ENCODE results near the gene PRKD1. TPM values are rescaled to one million over a fixed set of nuclear protein-coding genes. Genes with fewer than 3 reads are reported as not detected.

The PRKD1 gene
- total RNA-seq, 1 experiment from 2014 or later, result not detected

DNA sequence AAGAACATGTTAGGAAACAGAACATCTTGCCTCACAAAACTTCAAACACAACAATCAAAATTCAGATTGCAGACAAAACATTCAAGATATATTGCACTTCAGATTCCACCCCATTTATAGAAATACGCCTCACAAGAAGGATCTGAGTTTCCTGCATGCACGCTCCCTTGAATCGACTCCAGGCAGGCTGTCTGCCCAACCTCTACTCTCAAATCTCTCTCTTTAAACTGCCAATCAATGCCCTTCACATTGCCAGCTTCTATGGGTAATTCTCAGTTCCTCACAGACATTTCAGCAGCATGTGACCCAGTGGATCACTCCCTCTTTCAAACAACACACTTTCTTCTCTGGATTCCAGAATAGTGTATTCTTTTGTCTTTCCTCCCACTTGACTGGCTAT is 184.1 kb downstream of the PRKD1 start:
- no peaks in the 10 kb centered on the region for H3K27me3 ChIP-seq (ENCODE audit: insufficient read depth, low read length)
- H3K36me3 ChIP-seq (ENCODE audit: control insufficient read depth in 1 of 2, insufficient read depth in 2 of 2, low read length in 2 of 2), result no peaks in the 10 kb centered on the region
- POLR2A ChIA-PET, result no interaction called here
- H3K4me2 ChIP-seq (ENCODE audit: low read length), result no peak overlapping the region
- intact Hi-C loops (cut with micrococcal nuclease), result no loop called here
- CTCF ChIA-PET, result no interaction called here
- no peak overlapping the region for H2AFZ ChIP-seq (ENCODE audit: low read depth, low read length, poor library complexity, severe bottlenecking)
- no peaks in the 10 kb centered on the region for H3K79me2 ChIP-seq (ENCODE audit: insufficient read depth, low read length)
- H3K9ac ChIP-seq (ENCODE audit: low read length), result no peak overlapping the region
- TF ChIP-seq, protein P1, sequence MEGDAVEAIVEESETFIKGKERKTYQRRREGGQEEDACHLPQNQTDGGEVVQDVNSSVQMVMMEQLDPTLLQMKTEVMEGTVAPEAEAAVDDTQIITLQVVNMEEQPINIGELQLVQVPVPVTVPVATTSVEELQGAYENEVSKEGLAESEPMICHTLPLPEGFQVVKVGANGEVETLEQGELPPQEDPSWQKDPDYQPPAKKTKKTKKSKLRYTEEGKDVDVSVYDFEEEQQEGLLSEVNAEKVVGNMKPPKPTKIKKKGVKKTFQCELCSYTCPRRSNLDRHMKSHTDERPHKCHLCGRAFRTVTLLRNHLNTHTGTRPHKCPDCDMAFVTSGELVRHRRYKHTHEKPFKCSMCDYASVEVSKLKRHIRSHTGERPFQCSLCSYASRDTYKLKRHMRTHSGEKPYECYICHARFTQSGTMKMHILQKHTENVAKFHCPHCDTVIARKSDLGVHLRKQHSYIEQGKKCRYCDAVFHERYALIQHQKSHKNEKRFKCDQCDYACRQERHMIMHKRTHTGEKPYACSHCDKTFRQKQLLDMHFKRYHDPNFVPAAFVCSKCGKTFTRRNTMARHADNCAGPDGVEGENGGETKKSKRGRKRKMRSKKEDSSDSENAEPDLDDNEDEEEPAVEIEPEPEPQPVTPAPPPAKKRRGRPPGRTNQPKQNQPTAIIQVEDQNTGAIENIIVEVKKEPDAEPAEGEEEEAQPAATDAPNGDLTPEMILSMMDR (IDR thresholded peaks at IDR 0.05 in 2 of 3, conservative IDR thresholded peaks at IDR 0.05 in 1 of 3; ENCODE audit: borderline replicate concordance in 1 of 3, insufficient read depth in 1 of 3, low read depth in 2 of 3, low read length in 2 of 3), result no peak
- TF ChIP-seq, protein P2, sequence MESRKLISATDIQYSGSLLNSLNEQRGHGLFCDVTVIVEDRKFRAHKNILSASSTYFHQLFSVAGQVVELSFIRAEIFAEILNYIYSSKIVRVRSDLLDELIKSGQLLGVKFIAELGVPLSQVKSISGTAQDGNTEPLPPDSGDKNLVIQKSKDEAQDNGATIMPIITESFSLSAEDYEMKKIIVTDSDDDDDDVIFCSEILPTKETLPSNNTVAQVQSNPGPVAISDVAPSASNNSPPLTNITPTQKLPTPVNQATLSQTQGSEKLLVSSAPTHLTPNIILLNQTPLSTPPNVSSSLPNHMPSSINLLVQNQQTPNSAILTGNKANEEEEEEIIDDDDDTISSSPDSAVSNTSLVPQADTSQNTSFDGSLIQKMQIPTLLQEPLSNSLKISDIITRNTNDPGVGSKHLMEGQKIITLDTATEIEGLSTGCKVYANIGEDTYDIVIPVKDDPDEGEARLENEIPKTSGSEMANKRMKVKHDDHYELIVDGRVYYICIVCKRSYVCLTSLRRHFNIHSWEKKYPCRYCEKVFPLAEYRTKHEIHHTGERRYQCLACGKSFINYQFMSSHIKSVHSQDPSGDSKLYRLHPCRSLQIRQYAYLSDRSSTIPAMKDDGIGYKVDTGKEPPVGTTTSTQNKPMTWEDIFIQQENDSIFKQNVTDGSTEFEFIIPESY (IDR thresholded peaks at IDR 0.05; ENCODE audit: extremely low read depth, insufficient replicate concordance, low read length), result no peak
- TF ChIP-seq, protein P3, sequence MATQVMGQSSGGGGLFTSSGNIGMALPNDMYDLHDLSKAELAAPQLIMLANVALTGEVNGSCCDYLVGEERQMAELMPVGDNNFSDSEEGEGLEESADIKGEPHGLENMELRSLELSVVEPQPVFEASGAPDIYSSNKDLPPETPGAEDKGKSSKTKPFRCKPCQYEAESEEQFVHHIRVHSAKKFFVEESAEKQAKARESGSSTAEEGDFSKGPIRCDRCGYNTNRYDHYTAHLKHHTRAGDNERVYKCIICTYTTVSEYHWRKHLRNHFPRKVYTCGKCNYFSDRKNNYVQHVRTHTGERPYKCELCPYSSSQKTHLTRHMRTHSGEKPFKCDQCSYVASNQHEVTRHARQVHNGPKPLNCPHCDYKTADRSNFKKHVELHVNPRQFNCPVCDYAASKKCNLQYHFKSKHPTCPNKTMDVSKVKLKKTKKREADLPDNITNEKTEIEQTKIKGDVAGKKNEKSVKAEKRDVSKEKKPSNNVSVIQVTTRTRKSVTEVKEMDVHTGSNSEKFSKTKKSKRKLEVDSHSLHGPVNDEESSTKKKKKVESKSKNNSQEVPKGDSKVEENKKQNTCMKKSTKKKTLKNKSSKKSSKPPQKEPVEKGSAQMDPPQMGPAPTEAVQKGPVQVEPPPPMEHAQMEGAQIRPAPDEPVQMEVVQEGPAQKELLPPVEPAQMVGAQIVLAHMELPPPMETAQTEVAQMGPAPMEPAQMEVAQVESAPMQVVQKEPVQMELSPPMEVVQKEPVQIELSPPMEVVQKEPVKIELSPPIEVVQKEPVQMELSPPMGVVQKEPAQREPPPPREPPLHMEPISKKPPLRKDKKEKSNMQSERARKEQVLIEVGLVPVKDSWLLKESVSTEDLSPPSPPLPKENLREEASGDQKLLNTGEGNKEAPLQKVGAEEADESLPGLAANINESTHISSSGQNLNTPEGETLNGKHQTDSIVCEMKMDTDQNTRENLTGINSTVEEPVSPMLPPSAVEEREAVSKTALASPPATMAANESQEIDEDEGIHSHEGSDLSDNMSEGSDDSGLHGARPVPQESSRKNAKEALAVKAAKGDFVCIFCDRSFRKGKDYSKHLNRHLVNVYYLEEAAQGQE (IDR thresholded peaks at IDR 0.05; ENCODE audit: low read depth), result no peak
- TF ChIP-seq FOSL1 (IDR thresholded peaks at IDR 0.05; ENCODE audit: low read depth), result no peak
- TF ChIP-seq ZNF274 (IDR thresholded peaks at IDR 0.05; ENCODE audit: low read depth, low read length), result no peak
- TF ChIP-seq, protein P4, sequence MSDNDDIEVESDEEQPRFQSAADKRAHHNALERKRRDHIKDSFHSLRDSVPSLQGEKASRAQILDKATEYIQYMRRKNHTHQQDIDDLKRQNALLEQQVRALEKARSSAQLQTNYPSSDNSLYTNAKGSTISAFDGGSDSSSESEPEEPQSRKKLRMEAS (IDR thresholded peaks at IDR 0.05), result no peak
- TF ChIP-seq TCF7L2 (IDR thresholded peaks at IDR 0.05; ENCODE audit: borderline replicate concordance, extremely low read depth, insufficient read depth, insufficient read length), result no peak
- TF ChIP-seq POLR2A (IDR thresholded peaks at IDR 0.05; ENCODE audit: borderline replicate concordance, extremely low read depth, insufficient read depth, insufficient read length), result no peak
- no peak for TF ChIP-seq CBX3 (IDR thresholded peaks at IDR 0.05; ENCODE audit: low read depth)
- TF ChIP-seq CEBPB (IDR thresholded peaks at IDR 0.05; ENCODE audit: low read depth), result no peak
- TF ChIP-seq RAD21 (IDR thresholded peaks at IDR 0.05; ENCODE audit: low read depth), result no peak
- no peak overlapping the region for H3K4me3 ChIP-seq (replicated peaks in 1 of 2; ENCODE audit: low read depth in 1 of 2, low read length in 2 of 2)
- no peaks in the 10 kb centered on the region for H3K9me2 ChIP-seq (ENCODE audit: insufficient read depth)
- DNase-seq (ENCODE audit: low read depth, low spot score), result no peak
- no peak for ATAC-seq
- no TSS peak for BruUV-seq (replicated peaks)
- H3K4me1 ChIP-seq (ENCODE audit: control insufficient read depth in 1 of 2, insufficient read depth in 2 of 2, low read length in 2 of 2), result no peaks in the 10 kb centered on the region
- H4K20me1 ChIP-seq (ENCODE audit: insufficient read depth), result no peaks in the 10 kb centered on the region; the same call in 1 of the 2 replicates
- H3K9me3 ChIP-seq (ENCODE audit: control insufficient read depth in 1 of 2, insufficient read depth in 1 of 2, low read depth in 1 of 2, low read length in 2 of 2), result peaks cover 7 to 25% of the 10 kb centered on the region in 2 experiments; a peak in 2 of 4 replicates
- RAD21 ChIA-PET (ENCODE audit: low non-redundant PET in 1 of 2, low total read pairs in 2 of 2, uncharacterized antibody in 2 of 2, unreplicated experiment in 2 of 2), result no interaction called here
- no peak overlapping the region for H3K27ac ChIP-seq (ENCODE audit: low read depth, low read length)

All from HCT116 (cell line).